ENCODE measurements around the gene NOC2L.

DNA sequence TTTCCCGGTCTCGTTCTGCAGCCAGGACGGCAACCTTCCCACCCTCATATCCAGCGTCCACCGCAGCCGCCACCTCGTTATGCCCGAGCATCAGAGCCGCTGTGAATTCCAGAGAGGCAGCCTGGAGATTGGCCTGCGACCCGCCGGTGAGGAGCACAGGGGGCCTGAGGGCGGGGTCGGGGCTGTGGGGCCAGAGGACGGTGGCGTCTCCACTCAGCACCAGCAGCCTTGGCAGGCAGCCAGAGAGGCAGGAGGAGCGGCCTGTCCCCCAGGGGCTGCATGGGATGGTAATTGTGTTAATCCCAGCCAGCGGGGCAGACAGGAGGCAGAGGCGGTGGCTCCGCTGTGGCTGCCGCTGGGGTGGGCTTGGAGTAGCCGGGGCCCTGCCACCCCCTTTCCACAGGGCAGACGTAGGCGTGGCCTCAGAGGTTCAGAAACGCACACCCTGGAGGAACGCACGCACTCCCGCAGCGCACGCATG, 23.3 kb downstream of the NOC2L start:
- TF ChIP-seq, protein P1, sequence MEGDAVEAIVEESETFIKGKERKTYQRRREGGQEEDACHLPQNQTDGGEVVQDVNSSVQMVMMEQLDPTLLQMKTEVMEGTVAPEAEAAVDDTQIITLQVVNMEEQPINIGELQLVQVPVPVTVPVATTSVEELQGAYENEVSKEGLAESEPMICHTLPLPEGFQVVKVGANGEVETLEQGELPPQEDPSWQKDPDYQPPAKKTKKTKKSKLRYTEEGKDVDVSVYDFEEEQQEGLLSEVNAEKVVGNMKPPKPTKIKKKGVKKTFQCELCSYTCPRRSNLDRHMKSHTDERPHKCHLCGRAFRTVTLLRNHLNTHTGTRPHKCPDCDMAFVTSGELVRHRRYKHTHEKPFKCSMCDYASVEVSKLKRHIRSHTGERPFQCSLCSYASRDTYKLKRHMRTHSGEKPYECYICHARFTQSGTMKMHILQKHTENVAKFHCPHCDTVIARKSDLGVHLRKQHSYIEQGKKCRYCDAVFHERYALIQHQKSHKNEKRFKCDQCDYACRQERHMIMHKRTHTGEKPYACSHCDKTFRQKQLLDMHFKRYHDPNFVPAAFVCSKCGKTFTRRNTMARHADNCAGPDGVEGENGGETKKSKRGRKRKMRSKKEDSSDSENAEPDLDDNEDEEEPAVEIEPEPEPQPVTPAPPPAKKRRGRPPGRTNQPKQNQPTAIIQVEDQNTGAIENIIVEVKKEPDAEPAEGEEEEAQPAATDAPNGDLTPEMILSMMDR (IDR thresholded peaks at IDR 0.05; ENCODE audit: low read length) = no peak
- TF ChIP-seq EZH2phosphoT487 (IDR thresholded peaks at IDR 0.05; ENCODE audit: low read length) = no peak
- no peak for TF ChIP-seq EZH2 (optimal IDR thresholded peaks at IDR 0.05; ENCODE audit: low read depth, low read length)
